HG03175 (cell line): ENCODE measurements around the gene GRAMD2A.

ENCODE experiments used
- ATAC-seq: cut with Tn5 transposase; IDR thresholded peaks from one replicate; pipeline ENCODE4 v1.9.1; 2021; ENCODE audit warnings: mild to moderate bottlenecking, moderate library complexity; ENCODE audit not compliant: unreplicated experiment

The GRAMD2A gene

DNA sequence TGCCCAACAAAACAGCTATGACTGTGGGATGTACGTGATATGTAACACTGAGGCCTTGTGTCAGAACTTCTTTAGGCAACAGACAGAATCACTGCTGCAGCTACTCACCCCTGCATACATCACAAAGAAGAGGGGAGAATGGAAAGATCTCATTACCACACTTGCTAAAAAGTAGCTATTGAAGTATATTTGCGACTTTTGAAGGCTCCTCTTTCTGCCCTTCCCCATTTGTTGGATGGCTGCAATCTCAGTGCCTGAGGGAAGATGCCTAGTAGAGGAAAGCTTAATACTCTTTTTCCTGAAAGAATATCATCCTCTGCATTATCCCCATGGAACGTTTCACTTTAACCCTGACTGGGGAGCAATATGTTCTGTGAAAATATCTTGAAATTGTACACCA is 57.5 kb downstream of the GRAMD2A start:
- ATAC-seq = no peak

DNA sequence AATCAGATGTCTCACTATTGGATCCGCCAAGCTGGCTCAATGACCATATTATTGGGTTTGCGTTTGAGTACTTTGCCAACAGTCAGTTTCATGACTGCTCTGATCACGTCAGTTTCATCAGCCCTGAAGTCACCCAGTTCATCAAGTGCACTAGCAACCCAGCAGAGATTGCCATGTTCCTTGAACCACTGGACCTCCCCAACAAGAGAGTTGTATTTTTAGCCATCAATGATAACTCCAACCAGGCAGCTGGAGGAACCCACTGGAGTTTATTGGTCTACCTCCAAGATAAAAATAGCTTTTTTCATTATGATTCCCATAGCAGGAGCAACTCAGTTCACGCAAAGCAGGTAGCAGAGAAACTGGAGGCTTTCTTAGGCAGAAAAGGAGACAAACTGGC is 57.9 kb downstream of the GRAMD2A start:
- ATAC-seq = no peak

GRCh38 chr15:72136170-72137051 is 61.2 kb downstream of the GRAMD2A start:
- ATAC-seq = no peak

DNA sequence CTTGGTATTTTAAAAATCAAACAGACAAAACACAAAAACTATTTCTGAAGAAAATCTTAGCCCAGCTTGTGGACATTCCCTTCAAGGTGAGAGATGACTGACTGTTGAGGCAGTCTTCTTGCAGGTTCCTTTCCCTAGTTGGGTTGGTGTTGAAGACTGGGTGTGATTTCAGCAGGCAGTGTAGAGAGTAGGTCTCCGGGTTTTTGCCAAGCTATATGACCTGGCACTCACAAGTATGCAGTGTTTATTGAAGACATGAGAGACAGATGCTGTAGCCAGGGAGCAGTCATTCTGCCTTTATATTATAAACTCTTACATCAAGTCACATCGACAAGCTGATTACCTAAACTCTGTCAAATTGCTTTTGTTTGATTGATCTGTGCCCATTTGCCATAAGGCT is 61.9 kb downstream of the GRAMD2A start:
- no peak for ATAC-seq

GRCh38 chr15:72133211-72133610 is 64.4 kb downstream of the GRAMD2A start:
- ATAC-seq = no peak

GRCh38 chr15:72131922-72132321 is 65.7 kb downstream of the GRAMD2A start:
- ATAC-seq = no peak

- no peak for ATAC-seq
These were observed 67.3 kb downstream of the GRAMD2A start for GRCh38 chr15:72130272-72130671.

- ATAC-seq = no peak
These were observed 69.2 kb downstream of the GRAMD2A start for GRCh38 chr15:72128359-72128758.

- no peak for ATAC-seq
These were observed 69.8 kb downstream of the GRAMD2A start for GRCh38 chr15:72127724-72128322.

DNA sequence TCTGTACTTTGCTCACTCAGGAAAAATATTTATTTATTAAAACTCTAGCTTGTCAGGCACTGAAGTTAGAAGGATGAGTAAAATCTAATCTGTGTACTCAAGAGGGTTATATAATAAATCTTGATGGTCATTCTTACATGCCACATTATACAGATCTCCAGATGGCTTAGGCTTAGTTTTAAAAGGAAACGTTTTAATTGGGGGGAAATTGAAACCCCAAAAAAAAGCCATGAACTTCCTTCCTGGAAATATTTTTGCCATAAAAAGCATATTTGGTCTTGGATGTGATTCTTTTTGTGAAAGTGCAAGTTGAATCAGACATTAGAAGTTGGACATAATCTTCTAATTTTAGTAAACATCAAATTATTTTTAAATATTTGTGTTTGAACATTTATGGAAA is 73.4 kb downstream of the GRAMD2A start:
- ATAC-seq = no peak

- peak; percentile 59 for ATAC-seq
These were observed 79.3 kb downstream of the GRAMD2A start, which contains the start of the genes MYO9A and SENP8 for GRCh38 chr15:72118017-72118978. TSS of gene MYO9A (minus strand) at chr15:72118150. CDS start at chr15:72046563, 71,587 bp downstream. TSS of gene SENP8 (plus strand) at chr15:72118403. CDS start at chr15:72139624, 21,221 bp downstream.

GRCh38 chr15:72117486-72118016 is 80.0 kb downstream of the GRAMD2A start:
- peak; percentile 71 for ATAC-seq

DNA sequence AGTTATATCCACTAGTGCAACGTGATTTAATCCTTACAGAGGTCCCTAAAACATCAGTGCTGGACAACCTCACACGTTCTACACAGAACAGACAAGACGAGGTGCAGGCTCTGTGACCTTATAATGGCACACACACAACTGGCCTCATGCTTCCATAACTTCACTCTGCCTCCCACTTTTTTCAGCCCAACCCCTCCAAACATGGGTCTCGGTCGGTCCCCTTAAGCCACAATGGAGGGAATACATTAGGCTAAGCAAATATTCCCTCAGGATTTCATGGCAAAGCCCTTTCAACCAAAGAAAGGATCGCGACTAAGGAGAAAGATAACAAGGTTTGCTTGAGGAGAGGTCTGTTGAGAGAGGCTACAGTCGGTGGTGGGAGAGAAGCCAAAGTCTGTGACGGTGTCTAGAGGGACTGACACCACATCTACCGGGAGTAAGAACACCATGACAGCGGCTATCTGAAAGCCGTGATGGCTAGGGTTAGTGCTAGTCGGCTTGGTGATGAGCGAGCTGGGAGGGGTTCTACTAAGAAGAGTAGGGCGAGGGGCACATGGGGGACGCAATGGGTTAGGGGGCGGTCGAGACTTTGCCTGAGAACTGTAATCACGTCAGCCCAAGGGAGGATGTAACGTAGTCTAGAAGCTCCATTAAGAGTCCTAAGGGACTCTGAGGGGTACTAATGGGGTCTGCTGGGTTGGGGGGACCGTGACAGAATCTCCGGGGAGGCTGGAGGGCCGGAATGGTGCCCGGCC is 80.7 kb downstream of the GRAMD2A start:
- ATAC-seq = no peak

DNA sequence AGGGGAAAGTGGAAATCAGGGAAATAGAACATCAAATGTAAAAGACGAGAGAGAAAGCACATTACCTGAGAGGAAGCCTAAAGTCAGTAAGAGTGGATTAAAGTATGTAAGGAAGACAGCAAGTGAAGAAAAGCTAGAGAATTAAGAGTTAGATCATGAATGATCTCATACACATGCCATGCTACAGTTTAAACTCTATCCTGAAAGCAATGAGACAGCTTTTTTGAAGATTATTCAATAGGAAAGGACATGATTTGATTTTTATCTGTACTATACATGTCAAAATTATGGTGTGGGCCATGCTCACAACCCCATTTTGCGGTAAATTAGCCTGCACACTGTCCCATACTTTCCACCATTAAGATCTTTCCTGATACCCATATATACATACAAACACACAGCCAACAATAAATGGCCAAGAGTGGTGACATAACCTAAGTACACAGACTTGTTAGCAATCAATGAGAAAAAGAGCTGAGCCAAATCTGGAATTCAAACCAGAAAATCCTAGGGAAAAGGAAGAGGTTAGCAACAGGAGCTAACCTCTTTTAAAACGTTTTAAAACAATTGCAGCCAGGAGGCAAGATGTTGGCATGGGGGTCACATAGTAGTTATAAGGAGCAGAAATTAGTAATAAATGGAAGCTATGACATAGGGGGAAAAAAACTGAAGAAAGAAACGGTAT is 84.1 kb downstream of the GRAMD2A start:
- no peak for ATAC-seq

GRCh38 chr15:72112805-72113204 is 84.8 kb downstream of the GRAMD2A start:
- no peak for ATAC-seq

DNA sequence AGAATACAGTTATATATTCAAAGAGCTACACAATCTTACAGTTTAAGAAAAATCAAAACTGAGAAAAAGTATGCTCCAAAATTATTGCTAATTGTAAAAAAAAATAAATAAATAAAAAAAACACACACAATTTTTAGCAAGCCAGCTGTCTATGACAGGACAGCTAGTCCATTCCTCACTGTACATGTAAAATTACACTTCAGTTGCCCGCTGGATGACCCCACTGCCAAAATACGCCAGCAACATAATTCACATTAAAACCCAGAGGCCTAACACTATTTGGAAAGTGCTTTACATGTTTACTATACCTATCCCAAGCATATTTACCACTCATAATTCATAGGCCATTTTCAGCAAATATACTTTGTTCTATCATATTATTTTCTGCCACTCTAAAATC is 85.5 kb downstream of the GRAMD2A start:
- ATAC-seq = no peak

DNA sequence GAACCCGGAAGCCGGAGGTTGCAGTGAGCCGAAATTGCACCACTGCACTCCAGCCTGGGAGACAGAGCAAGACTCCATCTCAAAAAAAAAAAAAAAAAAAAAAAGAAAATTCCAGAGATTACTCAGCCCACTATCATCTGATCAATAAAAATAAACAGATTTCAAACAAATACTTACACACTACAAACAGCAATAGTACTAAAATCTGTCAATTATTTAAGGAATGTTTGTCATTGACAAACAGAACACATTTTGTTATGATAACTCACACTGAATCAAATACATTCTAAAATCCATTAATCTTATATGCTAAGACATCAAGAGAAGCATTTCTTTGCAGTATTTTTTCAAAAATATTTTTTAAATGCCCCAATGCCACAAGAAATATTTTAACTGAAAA is 87.2 kb downstream of the GRAMD2A start:
- ATAC-seq = no peak
